Measurements from ENCODE around the gene ADA.

The ADA gene

GRCh38 chr20:44596876-44597275 lies 54.6 kb downstream of the ADA start:
- Histone ChIP-seq H3K27ac (ENCODE audit: low read depth, low read length) (no peak overlapping the region), H3K4me2 (ENCODE audit: low read length) (no peak overlapping the region), H3K79me2 (ENCODE audit: control insufficient read depth, low read length) (peaks cover 67% of the 10 kb centered on the region)

GRCh38 chr20:44596010-44596409 lies 55.5 kb downstream of the ADA start:
- no peaks in the 10 kb centered on the region for H4K20me1 ChIP-seq (ENCODE audit: control insufficient read depth, insufficient read depth, low read depth, low read length)

More at GRCh38 chr20:44596876-44597275, 54.6 kb downstream of the ADA start:
- H3F3A ChIP-seq (ENCODE audit: control insufficient read depth, insufficient read depth): peaks cover 3% of the 10 kb centered on the region; the same call in 1 of the 2 replicates
- no peak overlapping the region for H3K4me3 ChIP-seq (ENCODE audit: low read length)
- no peaks in the 10 kb centered on the region for H3K27me3 ChIP-seq (ENCODE audit: control insufficient read depth, low read length)
- peaks cover 57% of the 10 kb centered on the region for H3K36me3 ChIP-seq (ENCODE audit: control insufficient read depth, low read length)
- peaks cover 81% of the 10 kb centered on the region for H3K4me1 ChIP-seq (ENCODE audit: control insufficient read depth, low read length)
- H3K9me2 ChIP-seq (replicated peaks; ENCODE audit: control insufficient read depth, low read length): no peaks in the 10 kb centered on the region
- no peaks in the 10 kb centered on the region for H3K9me3 ChIP-seq (ENCODE audit: control insufficient read depth, insufficient read depth, low read length)
- H4K20me1 ChIP-seq (ENCODE audit: control insufficient read depth, insufficient read depth, low read depth, low read length): no peaks in the 10 kb centered on the region
- TF ChIP-seq CTCF (IDR thresholded peaks at IDR 0.05; ENCODE audit: low read depth, low read length, poor library complexity, severe bottlenecking) (no peak), EZH2phosphoT487 (IDR thresholded peaks at IDR 0.05; ENCODE audit: borderline replicate concordance, low read length) (no peak)

GRCh38 chr20:44594730-44595129 lies 56.8 kb downstream of the ADA start:
- H3K4me3 ChIP-seq (ENCODE audit: low read length): no peak overlapping the region
- no peak overlapping the region for H3K27ac ChIP-seq (ENCODE audit: low read depth, low read length)
- no peaks in the 10 kb centered on the region for H3K9me3 ChIP-seq (ENCODE audit: control insufficient read depth, insufficient read depth, low read length)
- peak overlapping the region; percentile 11; the same call in 1 of the 2 replicates for H3K4me2 ChIP-seq (ENCODE audit: low read length)
- no peaks in the 10 kb centered on the region for H3K9me2 ChIP-seq (replicated peaks; ENCODE audit: control insufficient read depth, low read length)
- no peak for TF ChIP-seq EZH2phosphoT487 (IDR thresholded peaks at IDR 0.05; ENCODE audit: borderline replicate concordance, low read length)
- no peak for TF ChIP-seq CTCF (IDR thresholded peaks at IDR 0.05; ENCODE audit: low read depth, low read length, poor library complexity, severe bottlenecking)
- peaks cover 61% of the 10 kb centered on the region for H3K79me2 ChIP-seq (ENCODE audit: control insufficient read depth, low read length)
- H4K20me1 ChIP-seq (ENCODE audit: control insufficient read depth, insufficient read depth, low read depth, low read length): no peaks in the 10 kb centered on the region
- peaks cover 3% of the 10 kb centered on the region; the same call in 1 of the 2 replicates for H3F3A ChIP-seq (ENCODE audit: control insufficient read depth, insufficient read depth)
- no peaks in the 10 kb centered on the region for H3K27me3 ChIP-seq (ENCODE audit: control insufficient read depth, low read length)
- H3K36me3 ChIP-seq (ENCODE audit: control insufficient read depth, low read length): peaks cover 63% of the 10 kb centered on the region
- H3K4me1 ChIP-seq (ENCODE audit: control insufficient read depth, low read length): peaks cover 81% of the 10 kb centered on the region

More at GRCh38 chr20:44596010-44596409, 55.5 kb downstream of the ADA start:
- Histone ChIP-seq H3K9me2 (replicated peaks; ENCODE audit: control insufficient read depth, low read length) (no peaks in the 10 kb centered on the region), H3K27ac (ENCODE audit: low read depth, low read length) (no peak overlapping the region), H3K9me3 (ENCODE audit: control insufficient read depth, insufficient read depth, low read length) (no peaks in the 10 kb centered on the region), H3K79me2 (ENCODE audit: control insufficient read depth, low read length) (peaks cover 62% of the 10 kb centered on the region), H3K4me1 (ENCODE audit: control insufficient read depth, low read length) (peaks cover 80% of the 10 kb centered on the region), H3F3A (ENCODE audit: control insufficient read depth, insufficient read depth) (peaks cover 3% of the 10 kb centered on the region; the same call in 1 of the 2 replicates), H3K36me3 (ENCODE audit: control insufficient read depth, low read length) (peaks cover 60% of the 10 kb centered on the region), H3K4me3 (ENCODE audit: low read length) (no peak overlapping the region), H3K4me2 (ENCODE audit: low read length) (no peak overlapping the region), H3K27me3 (ENCODE audit: control insufficient read depth, low read length) (no peaks in the 10 kb centered on the region)
- no peak for TF ChIP-seq CTCF (IDR thresholded peaks at IDR 0.05; ENCODE audit: low read depth, low read length, poor library complexity, severe bottlenecking)
- TF ChIP-seq EZH2phosphoT487 (IDR thresholded peaks at IDR 0.05; ENCODE audit: borderline replicate concordance, low read length): no peak

Measured in DOHH2 (cell line).